CD4-positive, alpha-beta T cell treated with Interleukin-1 beta for 1 hour (primary cell): Measurements from ENCODE around the gene OSBPL9.
"Not testable (repeated sequence)": the region's sequence is repeated elsewhere in the genome, so short reads cannot be mapped to it uniquely, and the experiment has no call there.

Experiments
- DNase-seq, 2 donors: peaks; one replicate each; pipeline ENCODE4 v3.0.0-alpha.2; 2020 to 2022

OSBPL9 gene

DNA sequence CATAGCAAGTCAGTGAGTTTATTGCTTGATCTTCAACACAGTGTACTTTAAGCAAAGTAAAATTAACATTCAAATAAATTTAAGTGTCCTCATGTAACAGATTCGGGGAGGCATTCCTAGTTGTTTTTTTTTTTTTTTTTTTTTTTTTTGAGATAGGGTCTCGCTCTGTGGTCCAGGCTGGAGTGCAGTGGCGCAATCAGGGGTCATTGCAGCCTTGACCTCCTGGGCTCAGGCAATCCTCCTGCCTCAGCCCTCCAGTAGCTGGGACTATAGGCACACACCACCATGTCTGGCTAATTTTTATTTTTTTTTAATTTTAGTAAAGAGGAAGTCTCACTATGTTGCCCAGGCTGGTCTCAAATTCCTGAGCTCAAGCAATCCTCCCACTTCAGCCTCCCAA, 22.8 kb downstream of the OSBPL9 start:
- DNase-seq: no peak

DNA sequence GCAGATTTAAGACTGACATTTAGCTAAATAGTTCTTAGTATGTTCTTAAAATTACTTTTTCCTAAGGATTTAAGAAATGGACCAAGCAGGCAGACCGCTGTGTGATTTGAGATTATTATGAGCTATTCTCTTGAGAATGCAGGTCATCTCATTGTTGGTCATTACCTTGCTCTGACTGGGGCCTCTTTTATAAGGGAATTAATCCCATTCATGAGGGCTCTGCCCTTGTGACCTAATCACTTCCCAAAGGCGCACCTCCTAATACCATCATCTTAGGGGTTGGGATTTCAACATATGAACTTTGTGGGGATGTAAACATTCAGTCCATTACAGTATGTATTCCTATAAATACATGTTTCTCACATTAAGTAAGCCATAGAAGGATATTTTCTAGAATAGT, 24.2 kb downstream of the OSBPL9 start:
- no peak for DNase-seq

- no peak for DNase-seq
Measured at GRCh38 chr1:51642739-51643142, 25.8 kb downstream of the OSBPL9 start.

DNA sequence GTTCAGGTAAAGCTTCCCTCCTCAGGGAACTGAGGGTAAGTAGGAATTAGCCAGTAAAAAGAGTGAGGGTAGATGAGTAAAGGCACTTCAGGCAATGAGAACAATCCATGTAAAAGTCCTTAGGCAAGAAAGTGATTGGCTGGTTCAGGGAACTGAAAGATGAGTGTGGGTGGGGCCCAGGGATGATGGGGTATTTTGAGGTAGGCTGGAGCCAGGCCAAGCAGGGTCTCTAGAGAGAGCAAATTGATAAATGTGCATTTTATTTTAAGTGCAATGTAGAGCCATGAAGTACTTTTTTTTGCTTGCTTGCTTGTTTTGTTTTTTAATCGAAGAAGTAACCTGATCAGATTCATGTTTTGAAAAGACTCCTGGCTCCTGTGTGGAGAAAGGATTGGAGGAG, 26.5 kb downstream of the OSBPL9 start:
- DNase-seq: no peak

GRCh38 chr1:51644020-51644419, 27.1 kb downstream of the OSBPL9 start:
- DNase-seq: no peak

DNA sequence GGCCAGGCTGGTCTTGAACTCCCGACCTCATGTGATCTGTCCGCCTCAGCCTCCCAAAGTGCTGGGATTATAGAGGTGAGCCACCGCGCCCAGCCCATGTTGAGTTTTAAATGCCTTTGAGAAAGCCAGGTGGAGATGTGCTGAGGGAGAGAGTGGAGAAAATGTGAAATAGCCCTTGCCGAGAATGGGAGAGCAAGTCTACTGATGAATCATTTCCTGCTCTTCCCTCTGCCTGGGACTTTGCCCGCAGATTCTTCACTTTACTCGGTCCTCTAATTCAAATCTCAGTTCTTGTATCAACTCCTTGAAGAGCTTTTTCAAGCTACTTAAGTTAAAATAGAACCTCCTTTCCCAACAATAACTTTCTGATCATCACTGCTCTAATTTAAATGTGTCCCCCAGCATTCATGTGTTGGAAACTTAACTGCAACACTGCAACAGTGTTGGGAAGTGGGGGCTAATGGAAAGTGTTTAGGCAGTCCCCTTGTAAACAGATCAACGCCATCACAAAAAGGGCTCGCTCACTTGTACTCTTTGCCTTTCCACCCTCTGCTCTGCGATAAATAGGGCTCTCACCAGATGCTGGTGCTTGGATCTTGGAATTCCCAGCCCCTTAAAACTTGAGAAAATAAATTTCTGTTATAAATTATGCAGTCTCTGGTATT, 27.8 kb downstream of the OSBPL9 start:
- no peak for DNase-seq

DNA sequence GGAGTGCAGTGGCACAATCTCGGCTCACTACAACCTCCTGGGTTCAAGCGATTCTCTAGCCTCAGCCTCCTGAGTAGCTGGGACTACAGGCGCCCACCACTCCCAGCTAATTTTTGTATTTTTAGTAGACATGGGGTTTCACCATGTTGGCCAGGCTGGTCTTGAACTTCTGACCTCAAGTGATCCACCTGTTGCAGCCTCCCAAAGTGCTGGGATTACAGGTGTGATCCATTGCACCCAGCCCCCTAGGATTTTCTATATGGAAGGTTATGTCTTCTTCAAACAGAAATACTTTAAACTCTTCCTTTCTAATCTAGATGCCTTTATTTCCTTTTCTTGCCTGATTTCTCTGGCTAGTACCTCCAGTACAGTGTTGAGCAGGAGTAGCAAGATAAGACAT, 29.7 kb downstream of the OSBPL9 start:
- DNase-seq: not testable (repeated sequence)

DNA sequence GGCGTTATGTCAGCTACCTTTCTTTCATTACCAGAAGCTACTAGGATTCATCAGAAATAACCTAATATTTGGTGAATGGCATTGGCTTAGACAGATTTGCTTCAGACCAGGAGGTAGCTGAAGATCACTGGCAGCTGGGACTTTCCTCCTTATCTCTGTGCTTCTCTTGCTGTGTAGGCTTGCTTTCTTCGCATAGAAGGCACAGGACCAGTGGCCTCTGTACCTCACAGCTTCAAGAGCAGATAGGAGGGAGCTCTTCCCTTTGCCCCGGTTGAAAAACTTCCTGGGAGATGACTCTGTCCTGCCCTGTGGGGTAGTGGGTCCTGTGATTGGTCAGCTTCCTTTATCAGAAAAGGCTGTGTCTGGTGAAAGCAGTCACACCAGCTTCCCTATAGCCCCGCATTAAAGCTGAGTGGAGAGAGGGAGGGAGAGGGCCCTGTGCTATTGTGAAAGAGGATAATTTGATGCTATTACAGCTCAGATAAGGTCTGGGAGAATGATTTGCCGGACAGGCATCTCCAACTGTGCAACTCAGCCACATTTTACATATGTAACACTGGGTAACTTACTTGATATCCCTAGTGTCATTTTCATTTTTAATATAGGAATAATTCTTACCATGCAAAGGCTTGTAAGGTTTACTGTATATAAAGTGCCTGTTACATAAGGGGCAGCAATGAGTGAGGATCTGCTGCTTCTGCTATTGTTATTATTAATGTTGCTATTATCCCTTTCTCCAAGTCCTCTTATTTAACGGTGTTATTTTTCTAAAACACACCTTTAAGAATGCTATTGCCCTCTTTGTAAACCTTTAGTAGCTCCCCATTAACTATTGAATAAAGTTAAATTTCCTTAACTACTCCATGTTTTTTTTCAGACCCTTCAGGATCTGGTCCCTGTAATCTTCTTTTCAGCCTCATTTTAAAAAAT, 31.6 kb downstream of the OSBPL9 start:
- no peak for DNase-seq

DNA sequence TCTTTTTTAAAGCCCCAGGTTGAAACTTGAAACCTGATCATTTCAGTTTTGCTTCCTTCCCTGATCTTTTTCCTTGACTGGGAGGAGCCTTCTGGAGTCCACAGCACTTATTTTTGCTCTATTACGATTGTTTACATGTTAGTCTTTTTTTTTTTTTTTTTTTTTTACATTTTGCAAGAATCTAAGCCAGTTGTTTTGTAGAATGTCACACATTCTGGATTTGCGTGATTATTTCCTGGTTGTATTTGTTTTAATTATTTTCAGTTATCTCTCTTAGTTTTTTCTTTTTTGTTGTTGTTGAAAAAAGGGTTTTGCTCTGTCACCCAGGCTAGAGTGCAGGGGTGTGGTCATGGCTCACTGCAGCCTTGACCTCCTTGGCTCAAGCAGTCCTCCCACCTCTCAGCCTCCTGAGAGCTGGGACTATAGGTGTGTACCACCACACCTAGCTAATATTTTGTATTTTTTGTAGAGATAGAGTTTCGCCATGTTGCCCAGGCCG, 32.8 kb downstream of the OSBPL9 start:
- DNase-seq: no peak

DNA sequence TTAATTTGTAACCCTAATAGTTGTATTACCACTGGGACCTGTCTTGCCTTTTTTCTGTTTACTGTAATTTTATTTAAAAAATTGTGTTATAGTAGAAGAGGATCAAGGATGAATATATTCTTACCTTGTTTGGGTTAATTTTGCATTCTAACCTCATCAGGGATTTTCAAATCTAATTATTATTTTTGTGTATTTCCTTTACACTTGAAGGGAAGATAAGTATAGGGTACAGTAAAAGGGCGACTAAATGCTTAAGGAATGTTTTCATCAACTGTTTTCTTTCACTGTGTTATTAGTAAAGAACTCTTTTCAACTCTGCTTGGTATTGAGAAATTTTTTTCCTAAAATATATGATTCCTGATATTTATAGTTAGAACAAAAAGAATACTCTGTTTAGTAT, 33.3 kb downstream of the OSBPL9 start:
- no peak for DNase-seq

DNA sequence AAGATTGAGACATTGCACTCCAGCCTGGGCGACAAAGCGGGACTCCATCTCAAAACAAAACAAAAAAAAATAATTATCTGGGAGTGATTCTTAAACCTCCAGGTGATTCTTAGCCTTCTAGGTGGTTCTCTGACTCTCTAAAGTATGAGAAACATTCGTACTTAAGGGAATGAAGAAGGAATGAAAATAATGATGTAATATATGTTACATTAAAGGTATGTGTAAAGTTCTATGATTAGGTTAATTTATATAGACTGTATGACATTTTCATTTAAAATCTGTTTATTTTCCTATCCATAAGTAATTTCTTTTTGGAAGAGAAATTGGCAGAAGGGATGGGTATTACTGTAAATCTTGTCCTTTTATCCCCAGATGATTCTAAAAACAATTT, 34.7 kb downstream of the OSBPL9 start:
- no peak for DNase-seq

DNA sequence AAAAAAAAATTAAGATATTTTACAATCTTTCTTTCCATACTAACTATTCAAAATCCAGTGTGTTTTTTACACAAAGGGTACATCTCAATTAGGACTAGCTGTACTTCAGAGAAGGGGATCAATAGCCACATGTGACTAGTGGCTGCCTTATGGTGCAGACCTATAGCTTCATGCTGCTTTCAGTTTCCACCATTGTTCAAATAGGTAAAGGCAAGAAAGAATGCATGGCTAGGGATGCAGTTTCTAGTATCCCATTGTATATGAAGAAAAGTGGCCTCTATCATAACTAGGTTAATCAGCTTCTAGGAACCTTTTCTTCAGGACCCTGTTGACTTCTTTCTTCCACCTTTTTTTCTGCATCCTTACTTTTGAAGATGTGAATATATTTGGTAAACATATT, 35.7 kb downstream of the OSBPL9 start:
- no peak for DNase-seq

- no peak for DNase-seq
Measured at GRCh38 chr1:51653127-51653526, 36.2 kb downstream of the OSBPL9 start.

DNA sequence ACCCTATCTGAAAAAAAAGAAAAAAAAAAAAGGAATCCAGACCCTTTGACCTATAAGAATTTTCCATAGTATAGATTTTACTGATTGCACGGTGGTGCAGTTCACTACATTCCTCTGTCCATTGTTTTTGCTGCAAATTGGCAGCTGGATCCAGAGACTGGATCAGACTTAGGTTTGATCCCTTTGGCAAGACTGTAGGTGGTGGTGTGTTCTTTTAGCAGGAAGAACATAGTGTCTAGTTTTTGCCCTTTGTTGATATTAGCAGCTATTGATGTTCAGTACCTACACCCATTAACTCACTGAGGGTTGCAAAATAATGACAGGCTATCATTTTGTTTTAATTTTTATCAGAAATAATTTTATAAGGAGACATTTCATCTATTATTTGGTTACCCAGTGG, 37.1 kb downstream of the OSBPL9 start:
- no peak for DNase-seq

- no peak for DNase-seq
Measured at GRCh38 chr1:51656374-51656773, 39.5 kb downstream of the OSBPL9 start.

DNA sequence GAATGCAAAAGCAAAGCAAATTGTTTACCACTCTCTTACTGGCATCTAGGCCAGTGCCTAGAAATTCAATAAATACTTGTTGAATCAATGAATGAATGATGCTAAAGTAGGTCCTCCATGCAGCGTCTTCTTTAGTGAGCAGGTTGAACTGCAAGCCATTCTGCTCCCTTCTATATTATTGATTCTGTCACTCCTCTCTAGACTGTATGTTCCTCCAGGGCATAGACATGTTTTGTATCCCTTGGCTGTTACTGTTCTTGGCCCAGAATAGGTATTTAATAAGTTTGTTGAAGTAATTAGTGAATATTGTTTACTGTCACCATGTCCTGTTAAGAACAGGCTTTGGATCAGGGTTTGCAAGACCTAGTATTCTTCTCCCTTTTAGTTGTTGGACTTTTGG, 43.7 kb downstream of the OSBPL9 start:
- no peak for DNase-seq

GRCh38 chr1:51661081-51661518, 44.2 kb downstream of the OSBPL9 start:
- no peak for DNase-seq

- no peak for DNase-seq
Measured at GRCh38 chr1:51663105-51663504, 46.2 kb downstream of the OSBPL9 start.

DNA sequence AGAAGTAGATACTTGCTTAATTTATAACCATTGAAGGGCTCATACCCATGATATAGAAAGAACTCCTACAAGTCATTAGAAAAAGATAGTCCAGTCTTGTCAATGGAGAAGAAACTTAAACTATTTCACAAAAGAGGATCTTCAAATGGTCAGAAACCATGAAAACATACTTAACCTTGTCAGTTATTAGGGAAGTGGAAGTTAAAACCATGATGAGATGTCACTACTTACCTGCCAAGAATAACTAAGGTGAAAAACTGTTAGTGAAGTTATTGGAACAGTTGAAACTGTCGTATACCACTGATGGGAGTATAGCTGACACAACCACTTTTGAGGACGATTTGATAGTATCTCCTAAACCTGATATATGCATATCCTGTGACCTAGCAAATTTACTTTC, 46.8 kb downstream of the OSBPL9 start:
- no peak for DNase-seq

DNA sequence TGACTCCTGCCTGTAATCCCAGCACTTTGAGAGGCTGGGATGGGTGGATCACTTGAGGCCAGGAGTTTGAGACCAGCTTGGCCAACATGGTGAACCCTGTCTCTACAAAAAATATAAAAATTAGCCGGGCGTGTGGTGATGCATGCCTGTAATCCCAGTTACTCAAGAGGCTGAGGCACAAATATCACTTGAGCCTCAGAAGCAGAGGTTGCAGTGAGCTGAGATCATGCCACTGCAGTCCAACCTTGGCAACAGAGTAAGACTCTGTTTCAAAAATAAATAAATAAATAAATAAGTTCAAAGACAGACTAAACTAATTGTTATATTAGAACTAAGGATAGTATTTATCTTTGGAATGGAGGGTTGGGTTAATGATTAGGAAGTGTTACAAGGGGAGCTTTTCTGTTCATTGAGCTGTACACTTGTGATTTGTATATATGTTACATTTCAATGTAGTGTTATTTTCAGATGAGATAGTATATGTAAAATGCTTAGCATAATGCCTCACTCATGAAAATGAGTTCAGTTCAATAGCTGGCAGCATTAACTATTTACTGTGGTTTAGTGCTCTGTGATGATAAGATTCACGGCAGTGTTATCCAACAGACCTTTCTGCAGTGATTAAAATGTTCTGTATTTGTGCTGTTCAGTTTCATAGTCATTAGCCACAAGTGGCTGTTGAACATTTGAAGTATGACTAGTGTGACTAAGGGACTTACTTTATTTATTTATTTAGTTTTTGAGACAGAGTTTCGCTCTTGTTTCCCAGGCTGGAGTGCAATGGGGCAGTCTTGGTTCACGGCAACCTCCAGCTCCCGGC, 47.7 kb downstream of the OSBPL9 start:
- no peak for DNase-seq

DNA sequence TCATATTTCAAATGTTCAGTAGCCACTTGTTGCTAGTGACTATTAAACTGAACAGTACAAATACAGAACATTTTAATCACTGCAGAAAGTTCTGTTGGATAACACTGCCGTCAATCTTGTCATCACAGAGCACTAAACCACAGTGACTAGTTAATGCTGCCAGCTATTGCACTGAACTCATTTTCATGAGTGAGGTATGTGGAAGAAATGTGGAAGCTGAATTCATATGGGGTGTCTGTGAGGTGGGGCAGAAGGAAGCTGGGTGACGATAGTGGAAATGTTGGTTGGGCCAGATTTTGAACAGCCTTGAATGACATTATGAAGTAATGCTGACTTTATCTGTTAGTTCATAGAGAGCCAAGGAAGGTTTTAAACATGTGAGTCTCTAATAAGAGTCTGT, 49.6 kb downstream of the OSBPL9 start:
- peak in 1 of 2 donors; percentile 3 for DNase-seq

DNA sequence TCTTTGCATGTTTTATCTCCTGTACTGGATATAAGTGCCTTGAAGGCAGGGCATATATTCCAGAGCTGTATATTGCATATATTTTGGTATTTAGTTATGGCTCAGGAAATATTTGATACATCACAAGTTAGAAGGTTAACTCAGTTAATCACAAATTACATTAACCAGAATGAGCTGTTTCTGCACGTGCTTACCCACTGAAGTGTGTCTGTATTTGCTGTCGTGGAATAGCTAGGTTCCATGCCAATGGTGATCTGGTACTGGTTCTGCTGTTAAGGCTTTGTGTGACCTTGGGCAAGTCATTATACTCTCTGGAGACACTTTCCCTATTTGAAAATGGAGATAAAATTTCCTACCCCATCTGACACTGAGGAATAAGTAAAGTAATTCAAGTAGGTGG, 50.7 kb downstream of the OSBPL9 start:
- no peak for DNase-seq

DNA sequence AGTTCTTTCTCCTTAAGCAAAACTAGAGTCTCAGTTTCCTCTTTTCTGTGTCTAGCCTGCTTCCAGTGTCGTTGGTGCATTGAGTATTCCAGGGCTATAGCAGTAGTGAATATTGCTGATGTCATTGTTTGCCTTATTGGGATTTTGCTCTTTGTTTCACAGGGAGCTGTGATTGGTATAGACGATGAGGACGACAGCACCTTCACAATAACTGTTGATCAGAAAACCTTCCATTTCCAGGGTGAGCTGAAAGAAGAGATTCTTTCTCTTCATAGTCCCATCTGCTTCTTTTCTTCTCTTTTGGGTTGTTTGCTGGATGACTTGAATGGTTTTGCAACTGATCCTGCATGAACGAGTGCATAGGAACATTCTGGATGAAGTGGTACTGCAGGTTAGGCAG, 52.4 kb downstream of the OSBPL9 start:
- no peak for DNase-seq
